ENCODE data around the gene DYTN. TPM values are rescaled to one million over a fixed set of nuclear protein-coding genes. Genes with fewer than 3 reads are reported as not detected.
A peak's percentile ranks its signal among the peaks of the same experiment; 100 is the strongest.

DYTN gene, protein sequence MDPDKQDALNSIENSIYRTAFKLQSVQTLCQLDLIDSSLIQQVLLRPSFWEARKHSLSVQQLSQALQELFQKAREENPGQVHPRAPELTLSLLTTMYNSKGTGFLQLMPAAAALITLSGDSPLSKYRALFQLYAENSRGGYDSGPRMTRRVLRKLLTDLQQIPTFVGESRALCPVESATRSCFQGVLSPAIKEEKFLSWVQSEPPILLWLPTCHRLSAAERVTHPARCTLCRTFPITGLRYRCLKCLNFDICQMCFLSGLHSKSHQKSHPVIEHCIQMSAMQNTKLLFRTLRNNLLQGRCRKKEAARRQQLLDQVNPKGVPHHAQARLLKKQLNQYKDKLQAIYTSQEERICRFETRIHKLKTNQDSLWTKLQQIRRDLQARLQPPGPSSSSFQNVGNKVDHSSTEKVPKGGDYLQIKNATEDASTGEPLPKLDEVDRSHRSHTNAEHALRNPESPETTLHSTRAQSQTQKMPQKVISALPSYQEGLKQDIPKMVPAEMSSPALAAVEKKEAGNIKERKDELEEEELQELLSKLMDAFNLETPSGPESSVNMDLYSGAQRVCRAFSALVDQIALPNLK
- not detected for polyA plus RNA-seq (2013, experiment 1 of 4)
- polyA plus RNA-seq (2013, experiment 2 of 4), result not detected
- polyA plus RNA-seq (2013, experiment 3 of 4), result not detected
- not detected for polyA plus RNA-seq (2013, experiment 4 of 4)

- H3K4me1 ChIP-seq (ENCODE audit: control insufficient read depth, insufficient read depth, low read length), result no peaks in the 10 kb centered on the region
- H3K27me3 ChIP-seq (ENCODE audit: control insufficient read depth, insufficient read depth, low read length, poor library complexity, severe bottlenecking), result no peaks in the 10 kb centered on the region
- no peak within 1 kb of the TSS for H3K4me3 ChIP-seq (ENCODE audit: insufficient read depth, low read depth, low read length)
- H3K27ac ChIP-seq (ENCODE audit: insufficient read depth, low read depth, low read length, poor library complexity, severe bottlenecking), result no peak within 1 kb of the TSS
- no peaks in the 10 kb centered on the region for H3K9me3 ChIP-seq (ENCODE audit: control insufficient read depth, low read length)
- no peaks in the 10 kb centered on the region for H3K36me3 ChIP-seq (ENCODE audit: control insufficient read depth, insufficient read depth, low read length)
- WGBS, 2 experiments, result 94 to 100% methylated on average over 1 of the region's 1 CpG
These were observed at the start of gene DYTN for GRCh38 chr2:206718296-206718695. Gene DYTN (minus strand): TSS chr2:206718396. CDS start chr2:206718279, 117 bp downstream.

- no peaks in the 10 kb centered on the region for H3K36me3 ChIP-seq (ENCODE audit: control insufficient read depth, insufficient read depth, low read length)
- H3K4me3 ChIP-seq (ENCODE audit: insufficient read depth, low read depth, low read length), result peak overlapping the region; percentile 97
- H3K4me1 ChIP-seq (ENCODE audit: control insufficient read depth, insufficient read depth, low read length), result no peaks in the 10 kb centered on the region
- H3K27me3 ChIP-seq (ENCODE audit: control insufficient read depth, insufficient read depth, low read length, poor library complexity, severe bottlenecking), result peaks cover 5% of the 10 kb centered on the region
- no peaks in the 10 kb centered on the region for H3K9me3 ChIP-seq (ENCODE audit: control insufficient read depth, low read length)
- 42 to 46% methylated on average over 9 to 12 of the region's 12 CpGs for WGBS, 2 experiments
- no peak overlapping the region for H3K27ac ChIP-seq (ENCODE audit: insufficient read depth, low read depth, low read length, poor library complexity, severe bottlenecking)
These were observed 48.1 kb upstream of the DYTN start for GRCh38 chr2:206766057-206766930.

- H3K9me3 ChIP-seq (ENCODE audit: control insufficient read depth, low read length), result no peaks in the 10 kb centered on the region
- no peaks in the 10 kb centered on the region for H3K36me3 ChIP-seq (ENCODE audit: control insufficient read depth, insufficient read depth, low read length)
- H3K4me1 ChIP-seq (ENCODE audit: control insufficient read depth, insufficient read depth, low read length), result no peaks in the 10 kb centered on the region
- peak within 1 kb of the TSS; percentile 38 for H3K27ac ChIP-seq (ENCODE audit: insufficient read depth, low read depth, low read length, poor library complexity, severe bottlenecking)
- WGBS, 2 experiments, result 0 to 1% methylated on average over 46 of the region's 46 CpGs
- peak within 1 kb of the TSS; percentile 97 for H3K4me3 ChIP-seq (ENCODE audit: insufficient read depth, low read depth, low read length)
- peaks cover 5% of the 10 kb centered on the region for H3K27me3 ChIP-seq (ENCODE audit: control insufficient read depth, insufficient read depth, low read length, poor library complexity, severe bottlenecking)
These were observed 47.3 kb upstream of the DYTN start, which contains the start of the genes FASTKD2 and MDH1B for GRCh38 chr2:206765242-206766056. Gene FASTKD2 (plus strand): TSS chr2:206765606. CDS start chr2:206766694, 1,088 bp downstream. Gene MDH1B (minus strand): TSS chr2:206765328. CDS start chr2:206765271, 57 bp downstream.

DNA sequence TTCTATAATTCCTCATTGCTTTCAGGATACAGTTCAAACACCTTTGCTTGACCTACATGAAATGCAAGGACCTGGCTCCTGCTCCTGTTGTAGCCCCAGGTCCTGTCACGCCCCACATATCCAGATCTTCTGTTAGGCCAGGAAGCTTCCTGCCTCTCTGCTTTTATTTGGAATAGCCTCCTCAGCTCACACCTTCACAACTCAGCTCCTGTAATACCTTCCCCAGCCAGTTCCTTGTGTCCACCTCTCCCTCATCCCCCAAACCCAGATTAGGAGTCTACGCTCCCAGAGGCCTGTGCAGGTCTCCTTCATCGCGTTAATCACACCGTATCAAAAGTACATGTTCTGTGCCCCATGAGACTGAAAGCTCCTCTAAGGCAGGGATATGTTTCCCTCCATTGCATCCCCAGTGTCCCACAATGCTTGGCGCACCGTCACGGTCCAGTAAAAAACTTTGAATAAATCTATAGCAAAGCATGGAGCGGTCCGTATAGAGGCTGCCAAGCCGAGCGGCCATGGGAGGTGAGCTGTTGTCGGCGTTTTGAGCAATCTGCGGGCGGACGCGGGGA is 46.6 kb upstream of the DYTN start:
- WGBS, 2 experiments, result 7 to 8% methylated on average over 18 of the region's 18 CpGs
- Histone ChIP-seq H3K4me3 (ENCODE audit: insufficient read depth, low read depth, low read length) (peak overlapping the region; percentile 97), H3K36me3 (ENCODE audit: control insufficient read depth, insufficient read depth, low read length) (no peaks in the 10 kb centered on the region), H3K27ac (ENCODE audit: insufficient read depth, low read depth, low read length, poor library complexity, severe bottlenecking) (no peak overlapping the region), H3K27me3 (ENCODE audit: control insufficient read depth, insufficient read depth, low read length, poor library complexity, severe bottlenecking) (peaks cover 5% of the 10 kb centered on the region), H3K4me1 (ENCODE audit: control insufficient read depth, insufficient read depth, low read length) (no peaks in the 10 kb centered on the region), H3K9me3 (ENCODE audit: control insufficient read depth, low read length) (no peaks in the 10 kb centered on the region)

GRCh38 chr2:206756816-206757215 is 38.6 kb upstream of the DYTN start:
- no peaks in the 10 kb centered on the region for H3K9me3 ChIP-seq (ENCODE audit: control insufficient read depth, low read length)
- peaks cover under 1% of the 10 kb centered on the region for H3K27me3 ChIP-seq (ENCODE audit: control insufficient read depth, insufficient read depth, low read length, poor library complexity, severe bottlenecking)
- no peak overlapping the region for H3K27ac ChIP-seq (ENCODE audit: insufficient read depth, low read depth, low read length, poor library complexity, severe bottlenecking)
- H3K4me1 ChIP-seq (ENCODE audit: control insufficient read depth, insufficient read depth, low read length), result no peaks in the 10 kb centered on the region
- no peaks in the 10 kb centered on the region for H3K36me3 ChIP-seq (ENCODE audit: control insufficient read depth, insufficient read depth, low read length)
- H3K4me3 ChIP-seq (ENCODE audit: insufficient read depth, low read depth, low read length), result no peak overlapping the region
- 60 to 69% methylated on average over 1 of the region's 1 CpG for WGBS, 2 experiments

- Histone ChIP-seq H3K36me3 (ENCODE audit: control insufficient read depth, insufficient read depth, low read length) (no peaks in the 10 kb centered on the region), H3K4me3 (ENCODE audit: insufficient read depth, low read depth, low read length) (no peak overlapping the region), H3K27ac (ENCODE audit: insufficient read depth, low read depth, low read length, poor library complexity, severe bottlenecking) (no peak overlapping the region), H3K9me3 (ENCODE audit: control insufficient read depth, low read length) (no peaks in the 10 kb centered on the region), H3K4me1 (ENCODE audit: control insufficient read depth, insufficient read depth, low read length) (no peaks in the 10 kb centered on the region), H3K27me3 (ENCODE audit: control insufficient read depth, insufficient read depth, low read length, poor library complexity, severe bottlenecking) (no peaks in the 10 kb centered on the region)
- whole genome bisulfite sequencing, 2 experiments, result 65 to 78% methylated on average over 2 of the region's 2 CpGs
These were observed 22.6 kb upstream of the DYTN start for GRCh38 chr2:206740800-206741199.

DNA sequence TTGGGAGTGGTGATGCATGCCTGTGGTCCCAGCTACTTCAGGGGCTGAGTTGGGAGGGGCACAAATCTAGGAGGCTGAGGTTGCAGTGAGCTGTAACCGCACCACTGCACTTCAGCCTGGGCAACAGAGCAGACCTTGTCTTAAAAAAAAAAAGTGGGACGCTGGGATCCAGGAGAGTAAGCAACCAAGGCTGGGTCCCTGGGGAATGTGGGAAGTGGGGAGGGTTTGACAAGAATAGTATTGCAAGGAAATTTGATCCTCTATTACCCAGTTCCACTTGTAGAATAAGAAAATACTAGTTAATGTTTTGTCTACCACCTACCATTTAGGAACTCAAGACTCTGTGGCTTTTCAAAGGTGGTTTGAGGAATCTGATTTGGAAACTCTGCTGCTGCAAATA is 21.1 kb upstream of the DYTN start:
- Histone ChIP-seq H3K27ac (ENCODE audit: insufficient read depth, low read depth, low read length, poor library complexity, severe bottlenecking) (no peak overlapping the region), H3K27me3 (ENCODE audit: control insufficient read depth, insufficient read depth, low read length, poor library complexity, severe bottlenecking) (no peaks in the 10 kb centered on the region), H3K9me3 (ENCODE audit: control insufficient read depth, low read length) (no peaks in the 10 kb centered on the region), H3K4me3 (ENCODE audit: insufficient read depth, low read depth, low read length) (no peak overlapping the region), H3K36me3 (ENCODE audit: control insufficient read depth, insufficient read depth, low read length) (no peaks in the 10 kb centered on the region), H3K4me1 (ENCODE audit: control insufficient read depth, insufficient read depth, low read length) (no peaks in the 10 kb centered on the region)
- WGBS, 2 experiments, result 78 to 87% methylated on average over 2 of the region's 2 CpGs

DNA sequence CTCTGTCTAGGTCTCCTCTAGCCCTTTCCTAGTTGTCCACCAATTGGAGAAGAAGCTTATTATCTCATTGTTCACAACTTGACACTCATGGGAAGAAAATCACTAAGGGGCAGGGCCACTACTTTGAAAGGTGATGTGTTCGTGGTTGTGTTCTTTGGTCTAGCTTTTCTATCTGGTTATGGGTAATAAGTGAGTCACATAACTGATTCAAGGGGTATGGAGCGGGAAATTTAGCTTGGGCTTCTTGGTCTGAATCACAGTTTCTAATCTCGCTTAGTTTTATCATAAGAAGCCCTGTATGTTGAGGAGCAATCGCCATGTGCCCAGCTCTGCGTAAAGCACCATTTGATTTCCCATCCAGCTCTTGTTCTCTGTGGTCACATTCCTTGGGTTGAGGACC is 18.7 kb upstream of the DYTN start:
- Histone ChIP-seq H3K27ac (ENCODE audit: insufficient read depth, low read depth, low read length, poor library complexity, severe bottlenecking) (no peak overlapping the region), H3K36me3 (ENCODE audit: control insufficient read depth, insufficient read depth, low read length) (no peaks in the 10 kb centered on the region), H3K9me3 (ENCODE audit: control insufficient read depth, low read length) (no peaks in the 10 kb centered on the region), H3K4me1 (ENCODE audit: control insufficient read depth, insufficient read depth, low read length) (no peaks in the 10 kb centered on the region), H3K27me3 (ENCODE audit: control insufficient read depth, insufficient read depth, low read length, poor library complexity, severe bottlenecking) (no peaks in the 10 kb centered on the region), H3K4me3 (ENCODE audit: insufficient read depth, low read depth, low read length) (no peak overlapping the region)
- 94 to 95% methylated on average over 5 of the region's 5 CpGs for WGBS, 2 experiments

- Histone ChIP-seq H3K36me3 (ENCODE audit: control insufficient read depth, insufficient read depth, low read length) (no peaks in the 10 kb centered on the region), H3K9me3 (ENCODE audit: control insufficient read depth, low read length) (no peaks in the 10 kb centered on the region), H3K4me1 (ENCODE audit: control insufficient read depth, insufficient read depth, low read length) (no peaks in the 10 kb centered on the region), H3K27ac (ENCODE audit: insufficient read depth, low read depth, low read length, poor library complexity, severe bottlenecking) (no peak overlapping the region), H3K4me3 (ENCODE audit: insufficient read depth, low read depth, low read length) (no peak overlapping the region), H3K27me3 (ENCODE audit: control insufficient read depth, insufficient read depth, low read length, poor library complexity, severe bottlenecking) (no peaks in the 10 kb centered on the region)
- WGBS, 2 experiments, result 89% methylated on average over 2 of the region's 2 CpGs
These were observed 15.1 kb upstream of the DYTN start for GRCh38 chr2:206733341-206733740.
